GM12878 (cell line): ENCODE data around the gene CMBL. TPM values are rescaled to one million over a fixed set of nuclear protein-coding genes. Genes with fewer than 3 reads are reported as not detected.

Source experiments
- ATAC-seq: fragments of 200-7000 bp; cut with Tn5 transposase; 3 replicates; pipeline ENCODE4 v1.9.1; 2020; ENCODE audit warnings: mild to moderate bottlenecking, moderate library complexity
- BruUV-seq: library from RNA; stranded (reverse); fragments of 400-500 nt; replicated peaks from 2 replicates; lab custom pipeline; 2021; lab: Mats Ljungman, UMichigan
- CTCF ChIA-PET: fragments of 300-600 bp; sonication (Branson Sonifier 250); formaldehyde crosslinking; extraction: SDS; loops from one replicate; lab custom pipeline; 2021; ENCODE audit warnings: inconsistent platforms; lab: Yijun Ruan, JAX
- POLR2A ChIA-PET: fragments of 350-600 bp; formaldehyde crosslinking; extraction: SDS; loops from one replicate; lab custom pipeline; 2021; ENCODE audit warnings: inconsistent platforms; lab: Charles Lee
- RAD21 ChIA-PET: fragments of 300-600 bp; sonication (Branson Sonifier 250); formaldehyde crosslinking; loops from one replicate; lab custom pipeline; 2023; ENCODE audit warnings: antibody characterized with exemption; ENCODE audit not compliant: unreplicated experiment; lab: Charles Lee
- SMC1A ChIA-PET: fragments of 300-600 bp; sonication (Branson Sonifier 250); formaldehyde crosslinking; loops from one replicate; lab custom pipeline; 2023; ENCODE audit not compliant: unreplicated experiment, uncharacterized antibody; lab: Charles Lee
- DNase-seq: peaks from one replicate; pipeline ENCODE4 v3.0.0-alpha.2; 2011; ENCODE audit warnings: low read depth, low spot score
- FAIRE-seq: peaks from 3 replicates; lab custom pipeline; 2011; peaks lifted over from hg19 to GRCh38; lab: Jason Lieb, UNC
- H2AFZ ChIP-seq: 2 replicates; pipeline ENCODE4 v1.6.0; 2011; ENCODE audit warnings: low read depth, low read length, control low read depth; ENCODE audit not compliant: control insufficient read depth
- H3K27ac ChIP-seq: 2 replicates; pipeline ENCODE4 v1.5.1; 2011; ENCODE audit warnings: control low read depth; ENCODE audit not compliant: control insufficient read depth, insufficient read depth
- H3K27me3 ChIP-seq, 2 experiments: replicated peaks in 1 of 2; 2 replicates each; pipeline versions ENCODE4 v1.6.0 to v1.6.1; 2011; ENCODE audit warnings: low read length in 1 of 2; ENCODE audit not compliant: control insufficient read depth in 2 of 2, insufficient read depth in 2 of 2
- H3K36me3 ChIP-seq, 2 experiments: 2 replicates each; pipeline ENCODE4 v1.5.1; 2011; ENCODE audit warnings: low read length in 1 of 2; ENCODE audit not compliant: control insufficient read depth in 2 of 2, insufficient read depth in 2 of 2
- H3K4me1 ChIP-seq: 2 replicates; pipeline ENCODE4 v1.6.1; 2011; ENCODE audit warnings: mild to moderate bottlenecking, low read length, moderate library complexity, mixed read lengths; ENCODE audit not compliant: control insufficient read depth, insufficient read depth
- H3K4me2 ChIP-seq: 2 replicates; pipeline ENCODE4 v1.6.0; 2011; ENCODE audit warnings: control low read depth; ENCODE audit not compliant: control insufficient read depth, insufficient read depth
- H3K4me3 ChIP-seq: fragments of 200-600 bp; sonication (generic); 2 replicates; pipeline ENCODE4 v1.5.1; 2016
- H3K79me2 ChIP-seq: 2 replicates; pipeline ENCODE4 v1.6.0; 2011; ENCODE audit warnings: low read length; ENCODE audit not compliant: control insufficient read depth, insufficient read depth
- H3K9ac ChIP-seq: 2 replicates; pipeline ENCODE4 v1.8.0; 2011; ENCODE audit warnings: low read length, control low read depth, mixed read lengths; ENCODE audit not compliant: control insufficient read depth, insufficient read depth
- H3K9me3 ChIP-seq: replicated peaks from 3 replicates; pipeline ENCODE4 v1.5.1; 2011; ENCODE audit warnings: mild to moderate bottlenecking, low read length; ENCODE audit not compliant: control insufficient read depth, insufficient read depth
- H4K20me1 ChIP-seq: 2 replicates; pipeline ENCODE4 v1.6.0; 2011; ENCODE audit not compliant: control insufficient read depth, insufficient read depth
- BHLHE40 ChIP-seq, 2 experiments: fragments of 450-650 bp in 1 of 2; IDR thresholded peaks; 2 replicates each; pipeline ENCODE4 v1.6.1; 2011 to 2017; ENCODE audit warnings: low read depth in 2 of 2, borderline replicate concordance in 1 of 2, improper control_type of control experiment in 1 of 2, low read length in 1 of 2, mild to moderate bottlenecking in 1 of 2
- CBX5 ChIP-seq: sonication (generic); IDR thresholded peaks from 2 replicates; pipeline ENCODE4 v1.6.1; 2016; ENCODE audit warnings: low read depth, moderate library complexity, mild to moderate bottlenecking, inconsistent platforms
- HDGF ChIP-seq: fragments of 450-650 bp; IDR thresholded peaks from 2 replicates; pipeline ENCODE4 v1.6.1; 2016; ENCODE audit warnings: antibody characterized with exemption
- JUND ChIP-seq: IDR thresholded peaks from 2 replicates; pipeline ENCODE4 v1.6.1; 2012; ENCODE audit warnings: low read depth, mild to moderate bottlenecking, low read length, improper control_type of control experiment, moderate library complexity
- MEF2B ChIP-seq: fragments of 450-650 bp; IDR thresholded peaks from 2 replicates; pipeline ENCODE4 v1.6.1; 2018; ENCODE audit warnings: mild to moderate bottlenecking, moderate library complexity; ENCODE audit not compliant: partially characterized antibody, poor library complexity, severe bottlenecking
- MYB ChIP-seq: fragments of 150-350 bp; IDR thresholded peaks from 2 replicates; pipeline ENCODE4 v1.6.1; 2014; ENCODE audit warnings: mild to moderate bottlenecking, low read depth, low read length, borderline replicate concordance
- NBN ChIP-seq: fragments of 450-650 bp; IDR thresholded peaks from 2 replicates; pipeline ENCODE4 v1.6.1; 2016
- NR2C2 ChIP-seq: IDR thresholded peaks from 2 replicates; pipeline ENCODE4 v1.6.1; 2011; ENCODE audit warnings: borderline replicate concordance, low read depth; ENCODE audit not compliant: control insufficient read depth, insufficient read length
- NR2F1 ChIP-seq: fragments of 450-650 bp; conservative IDR thresholded peaks from 2 replicates; pipeline ENCODE4 v1.6.1; 2017; ENCODE audit warnings: mild to moderate bottlenecking
- SIN3A ChIP-seq: IDR thresholded peaks from 2 replicates; pipeline ENCODE4 v1.6.1; 2012; ENCODE audit warnings: low read depth, low read length, improper control_type of control experiment
- SP1 ChIP-seq: IDR thresholded peaks from one replicate; pipeline ENCODE4 v1.6.1; 2011; ENCODE audit warnings: low read depth, low read length
- SUZ12 ChIP-seq: fragments of 200-600 bp; sonication (generic); IDR thresholded peaks from one replicate; pipeline ENCODE4 v1.6.1; 2018; ENCODE audit warnings: antibody characterized with exemption, mild to moderate bottlenecking; ENCODE audit not compliant: unreplicated experiment
- TARDBP ChIP-seq: IDR thresholded peaks from 2 replicates; pipeline ENCODE4 v1.6.1; 2016; ENCODE audit warnings: borderline replicate concordance
- WGBS: methylation state at CpG from one replicate; pipeline ENCODE4 v1.1.6; 2016; ENCODE audit warnings: low lambda C conversion rate; ENCODE audit not compliant: insufficient replicate concordance, insufficient coverage; ENCODE audit errors: missing lambda C conversion rate; 5-methylcytosine and 5-hydroxymethylcytosine counted together
- in situ Hi-C: fragments of 300-500 bp; cut with MboI; formaldehyde crosslinking; loops from 9 replicates; pipeline ENCODE4 v1.14.3; 2018; ENCODE audit warnings: mixed read lengths
- intact Hi-C: fragments of 100-400 bp; cut with micrococcal nuclease; formaldehyde crosslinking; loops from one replicate; pipeline ENCODE4 v1.14.2; 2022; ENCODE audit not compliant: unreplicated experiment
- polyA plus RNA-seq, 11 experiments: library from polyadenylated mRNA; depleted of rRNA in 4 of 11; unstranded in 6 of 11; stranded (reverse) in 5 of 11; fragments of >200 nt; fragmentation: Nextera tagmentation in 4 of 11; fragmentation: Illumina TruSeq in 1 of 11; extraction: Ambion mirVana in 4 of 11; extraction: Trizol in 1 of 11; gene quantifications; 1 replicate in 1 of 11; 2 replicates in 10 of 11; pipeline versions ENCODE4 v1.2.1 to v1.2.3, GENCODE V29; 2011 to 2016; ENCODE audit warnings: inconsistent platforms in 2 of 11, missing spikeins in 2 of 11, low read depth in 1 of 11
- total RNA-seq, 4 experiments: library from RNA; depleted of rRNA in 3 of 4; stranded (reverse); fragments of >200 nt in 3 of 4; fragmentation: Illumina TruSeq in 1 of 4; extraction: Trizol in 1 of 4; gene quantifications; 2 replicates each; pipeline versions ENCODE4 v1.2.1 to v1.2.3, GENCODE V29; 2013 to 2021
- TF ChIP-seq, protein P1 (sequence below): fragments of 450-650 bp; conservative IDR thresholded peaks from 2 replicates; pipeline ENCODE4 v1.6.1; 2017; ENCODE audit warnings: mild to moderate bottlenecking, moderate library complexity
- TF ChIP-seq, protein P2 (sequence below): IDR thresholded peaks from 2 replicates; pipeline ENCODE4 v1.6.1; 2012; ENCODE audit warnings: improper control_type of control experiment, low read depth, low read length; ENCODE audit not compliant: insufficient replicate concordance
- TF ChIP-seq, protein P3 (sequence below): IDR thresholded peaks from 2 replicates; pipeline ENCODE4 v1.6.1; 2012; ENCODE audit warnings: low read length, inconsistent platforms

CMBL gene
- total and polyA plus RNA-seq, 10 of the 15 experiments (the other 5 are each of a cell fraction or from before 2014, with no cell fraction given) = 1.8 to 15.6 (median 7.5) TPM

GRCh38 chr5:10348258-10348657, 40.6 kb upstream of the CMBL start:
- no peak overlapping the region for H3K9ac ChIP-seq
- no peaks in the 10 kb centered on the region for H3K36me3 ChIP-seq
- no peak overlapping the region for H3K4me2 ChIP-seq
- in situ Hi-C loops = no loop called here
- H3K4me1 ChIP-seq = peaks cover 3% of the 10 kb centered on the region; the same call in 1 of the 2 replicates
- H3K79me2 ChIP-seq = peaks cover 11% of the 10 kb centered on the region
- ChIA-PET CTCF (interaction anchor here (1.0 kb wide), 1 partner anchor 64 kb away, joined by 3 read pairs; no protein-coding TSS in a partner anchor), SMC1A (interaction anchor here (0.6 to 1.0 kb wide), 2 partner anchors 10 to 46 kb away, joined by 3 read pairs; no protein-coding TSS in a partner anchor), RAD21 (no interaction called here), POLR2A (no interaction called here)
- no peaks in the 10 kb centered on the region for H4K20me1 ChIP-seq
- WGBS = 98% methylated on average over 2 of the region's 2 CpGs
- no peak overlapping the region for H3K27ac ChIP-seq
- no peaks in the 10 kb centered on the region for H3K27me3 ChIP-seq
- ATAC-seq (no peak), FAIRE-seq (no peak), DNase-seq (no peak)
- no TSS peak for BruUV-seq
- no peak overlapping the region for H3K4me3 ChIP-seq
- intact Hi-C loops = no loop called here
- H3K9me3 ChIP-seq = no peaks in the 10 kb centered on the region
- H2AFZ ChIP-seq = no peak overlapping the region
- no peak for TF ChIP-seq BHLHE40 (IDR thresholded peaks at IDR 0.05; ENCODE audit: borderline replicate concordance in 1 of 2, low read depth in 2 of 2, low read length in 1 of 2)
- TF ChIP-seq SIN3A = no peak
- TF ChIP-seq SP1 = no peak
- TF ChIP-seq, protein P1, sequence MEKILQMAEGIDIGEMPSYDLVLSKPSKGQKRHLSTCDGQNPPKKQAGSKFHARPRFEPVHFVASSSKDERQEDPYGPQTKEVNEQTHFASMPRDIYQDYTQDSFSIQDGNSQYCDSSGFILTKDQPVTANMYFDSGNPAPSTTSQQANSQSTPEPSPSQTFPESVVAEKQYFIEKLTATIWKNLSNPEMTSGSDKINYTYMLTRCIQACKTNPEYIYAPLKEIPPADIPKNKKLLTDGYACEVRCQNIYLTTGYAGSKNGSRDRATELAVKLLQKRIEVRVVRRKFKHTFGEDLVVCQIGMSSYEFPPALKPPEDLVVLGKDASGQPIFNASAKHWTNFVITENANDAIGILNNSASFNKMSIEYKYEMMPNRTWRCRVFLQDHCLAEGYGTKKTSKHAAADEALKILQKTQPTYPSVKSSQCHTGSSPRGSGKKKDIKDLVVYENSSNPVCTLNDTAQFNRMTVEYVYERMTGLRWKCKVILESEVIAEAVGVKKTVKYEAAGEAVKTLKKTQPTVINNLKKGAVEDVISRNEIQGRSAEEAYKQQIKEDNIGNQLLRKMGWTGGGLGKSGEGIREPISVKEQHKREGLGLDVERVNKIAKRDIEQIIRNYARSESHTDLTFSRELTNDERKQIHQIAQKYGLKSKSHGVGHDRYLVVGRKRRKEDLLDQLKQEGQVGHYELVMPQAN = no peak
- no peak for TF ChIP-seq CBX5
- TF ChIP-seq HDGF = no peak
- no peak for TF ChIP-seq JUND
- TF ChIP-seq, protein P2, sequence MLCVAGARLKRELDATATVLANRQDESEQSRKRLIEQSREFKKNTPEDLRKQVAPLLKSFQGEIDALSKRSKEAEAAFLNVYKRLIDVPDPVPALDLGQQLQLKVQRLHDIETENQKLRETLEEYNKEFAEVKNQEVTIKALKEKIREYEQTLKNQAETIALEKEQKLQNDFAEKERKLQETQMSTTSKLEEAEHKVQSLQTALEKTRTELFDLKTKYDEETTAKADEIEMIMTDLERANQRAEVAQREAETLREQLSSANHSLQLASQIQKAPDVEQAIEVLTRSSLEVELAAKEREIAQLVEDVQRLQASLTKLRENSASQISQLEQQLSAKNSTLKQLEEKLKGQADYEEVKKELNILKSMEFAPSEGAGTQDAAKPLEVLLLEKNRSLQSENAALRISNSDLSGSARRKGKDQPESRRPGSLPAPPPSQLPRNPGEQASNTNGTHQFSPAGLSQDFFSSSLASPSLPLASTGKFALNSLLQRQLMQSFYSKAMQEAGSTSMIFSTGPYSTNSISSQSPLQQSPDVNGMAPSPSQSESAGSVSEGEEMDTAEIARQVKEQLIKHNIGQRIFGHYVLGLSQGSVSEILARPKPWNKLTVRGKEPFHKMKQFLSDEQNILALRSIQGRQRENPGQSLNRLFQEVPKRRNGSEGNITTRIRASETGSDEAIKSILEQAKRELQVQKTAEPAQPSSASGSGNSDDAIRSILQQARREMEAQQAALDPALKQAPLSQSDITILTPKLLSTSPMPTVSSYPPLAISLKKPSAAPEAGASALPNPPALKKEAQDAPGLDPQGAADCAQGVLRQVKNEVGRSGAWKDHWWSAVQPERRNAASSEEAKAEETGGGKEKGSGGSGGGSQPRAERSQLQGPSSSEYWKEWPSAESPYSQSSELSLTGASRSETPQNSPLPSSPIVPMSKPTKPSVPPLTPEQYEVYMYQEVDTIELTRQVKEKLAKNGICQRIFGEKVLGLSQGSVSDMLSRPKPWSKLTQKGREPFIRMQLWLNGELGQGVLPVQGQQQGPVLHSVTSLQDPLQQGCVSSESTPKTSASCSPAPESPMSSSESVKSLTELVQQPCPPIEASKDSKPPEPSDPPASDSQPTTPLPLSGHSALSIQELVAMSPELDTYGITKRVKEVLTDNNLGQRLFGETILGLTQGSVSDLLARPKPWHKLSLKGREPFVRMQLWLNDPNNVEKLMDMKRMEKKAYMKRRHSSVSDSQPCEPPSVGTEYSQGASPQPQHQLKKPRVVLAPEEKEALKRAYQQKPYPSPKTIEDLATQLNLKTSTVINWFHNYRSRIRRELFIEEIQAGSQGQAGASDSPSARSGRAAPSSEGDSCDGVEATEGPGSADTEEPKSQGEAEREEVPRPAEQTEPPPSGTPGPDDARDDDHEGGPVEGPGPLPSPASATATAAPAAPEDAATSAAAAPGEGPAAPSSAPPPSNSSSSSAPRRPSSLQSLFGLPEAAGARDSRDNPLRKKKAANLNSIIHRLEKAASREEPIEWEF = no peak
- TF ChIP-seq NBN = no peak
- no peak for TF ChIP-seq MEF2B
- TF ChIP-seq TARDBP = no peak
- TF ChIP-seq NR2C2 = no peak
- TF ChIP-seq SUZ12 = no peak
- no peak for TF ChIP-seq MYB
- TF ChIP-seq, protein P3, sequence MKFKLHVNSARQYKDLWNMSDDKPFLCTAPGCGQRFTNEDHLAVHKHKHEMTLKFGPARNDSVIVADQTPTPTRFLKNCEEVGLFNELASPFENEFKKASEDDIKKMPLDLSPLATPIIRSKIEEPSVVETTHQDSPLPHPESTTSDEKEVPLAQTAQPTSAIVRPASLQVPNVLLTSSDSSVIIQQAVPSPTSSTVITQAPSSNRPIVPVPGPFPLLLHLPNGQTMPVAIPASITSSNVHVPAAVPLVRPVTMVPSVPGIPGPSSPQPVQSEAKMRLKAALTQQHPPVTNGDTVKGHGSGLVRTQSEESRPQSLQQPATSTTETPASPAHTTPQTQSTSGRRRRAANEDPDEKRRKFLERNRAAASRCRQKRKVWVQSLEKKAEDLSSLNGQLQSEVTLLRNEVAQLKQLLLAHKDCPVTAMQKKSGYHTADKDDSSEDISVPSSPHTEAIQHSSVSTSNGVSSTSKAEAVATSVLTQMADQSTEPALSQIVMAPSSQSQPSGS = no peak
- TF ChIP-seq NR2F1 = no peak
